Muscle layer of colon (tissue), 2 donors: ENCODE results near the gene RBMS2.

Source experiments
- H3K27ac ChIP-seq: one replicate; pipeline ENCODE4 v1.7.0; 2013; ENCODE audit warnings: low read depth, mild to moderate bottlenecking, low read length, moderate library complexity
- H3K27me3 ChIP-seq, 2 donors: one replicate each; pipeline ENCODE4 v1.7.0; 2013; ENCODE audit warnings: low read length in 2 of 2, mild to moderate bottlenecking in 2 of 2; ENCODE audit not compliant: insufficient read depth in 2 of 2, control insufficient read depth in 1 of 2
- H3K36me3 ChIP-seq: one replicate; pipeline ENCODE4 v1.7.0; 2013; ENCODE audit warnings: mild to moderate bottlenecking, low read length; ENCODE audit not compliant: insufficient read depth
- H3K4me1 ChIP-seq: one replicate; pipeline ENCODE4 v1.7.0; 2013; ENCODE audit warnings: mild to moderate bottlenecking, low read length; ENCODE audit not compliant: insufficient read depth
- H3K4me3 ChIP-seq, 2 donors: one replicate each; pipeline ENCODE4 v1.7.0; 2013; ENCODE audit warnings: low read length in 2 of 2, low read depth in 1 of 2, mild to moderate bottlenecking in 1 of 2, moderate library complexity in 1 of 2
- H3K9ac ChIP-seq: one replicate; pipeline ENCODE4 v1.7.0; 2013; ENCODE audit warnings: low read length
- H3K9me3 ChIP-seq: one replicate; pipeline ENCODE4 v1.7.0; 2013; ENCODE audit warnings: mild to moderate bottlenecking, low read length
- donor health status: abdominal sarcoma.
- donor health status: Adenocarcinoma of cecum.

Gene RBMS2

DNA sequence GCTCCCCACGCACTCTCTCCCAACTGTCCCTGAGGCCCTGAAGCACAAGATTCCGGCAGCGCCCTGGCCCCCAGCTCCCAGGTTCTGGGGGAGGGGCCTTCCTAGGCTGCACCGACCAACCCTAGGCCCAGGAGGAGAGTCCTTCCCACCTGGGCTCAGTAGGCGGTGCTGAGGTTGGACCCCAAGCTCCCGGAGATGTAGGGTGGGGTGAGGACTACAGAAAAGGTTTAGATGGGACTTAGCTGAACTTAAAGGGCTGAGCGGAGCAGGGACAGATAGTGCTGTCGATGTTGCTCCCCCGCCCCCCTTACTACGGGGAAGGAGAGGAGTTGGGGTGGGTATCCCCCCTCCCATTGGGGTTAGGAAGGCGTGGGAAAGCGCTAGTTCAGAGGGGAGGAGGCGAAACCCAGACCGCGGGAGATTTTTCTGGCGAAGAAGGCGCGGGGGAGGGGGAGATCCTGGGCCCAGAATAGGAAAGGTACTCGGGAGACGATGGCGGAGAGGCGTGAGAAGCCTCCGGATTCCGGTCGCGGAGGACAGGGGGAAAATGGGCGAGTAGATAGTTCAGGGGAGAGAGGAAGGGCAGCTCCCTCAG lies 112.7 kb downstream of the RBMS2 start:
- H3K27me3 ChIP-seq: no peaks in the 10 kb centered on the region
- peaks cover 20% of the 10 kb centered on the region for H3K36me3 ChIP-seq
- peaks cover 46% of the 10 kb centered on the region for H3K4me1 ChIP-seq
- peak overlapping the region; percentile 86 for H3K9ac ChIP-seq
- peak overlapping the region; percentile 88 to 96 for H3K4me3 ChIP-seq
- H3K9me3 ChIP-seq: no peaks in the 10 kb centered on the region
- H3K27ac ChIP-seq: peak overlapping the region; percentile 66

DNA sequence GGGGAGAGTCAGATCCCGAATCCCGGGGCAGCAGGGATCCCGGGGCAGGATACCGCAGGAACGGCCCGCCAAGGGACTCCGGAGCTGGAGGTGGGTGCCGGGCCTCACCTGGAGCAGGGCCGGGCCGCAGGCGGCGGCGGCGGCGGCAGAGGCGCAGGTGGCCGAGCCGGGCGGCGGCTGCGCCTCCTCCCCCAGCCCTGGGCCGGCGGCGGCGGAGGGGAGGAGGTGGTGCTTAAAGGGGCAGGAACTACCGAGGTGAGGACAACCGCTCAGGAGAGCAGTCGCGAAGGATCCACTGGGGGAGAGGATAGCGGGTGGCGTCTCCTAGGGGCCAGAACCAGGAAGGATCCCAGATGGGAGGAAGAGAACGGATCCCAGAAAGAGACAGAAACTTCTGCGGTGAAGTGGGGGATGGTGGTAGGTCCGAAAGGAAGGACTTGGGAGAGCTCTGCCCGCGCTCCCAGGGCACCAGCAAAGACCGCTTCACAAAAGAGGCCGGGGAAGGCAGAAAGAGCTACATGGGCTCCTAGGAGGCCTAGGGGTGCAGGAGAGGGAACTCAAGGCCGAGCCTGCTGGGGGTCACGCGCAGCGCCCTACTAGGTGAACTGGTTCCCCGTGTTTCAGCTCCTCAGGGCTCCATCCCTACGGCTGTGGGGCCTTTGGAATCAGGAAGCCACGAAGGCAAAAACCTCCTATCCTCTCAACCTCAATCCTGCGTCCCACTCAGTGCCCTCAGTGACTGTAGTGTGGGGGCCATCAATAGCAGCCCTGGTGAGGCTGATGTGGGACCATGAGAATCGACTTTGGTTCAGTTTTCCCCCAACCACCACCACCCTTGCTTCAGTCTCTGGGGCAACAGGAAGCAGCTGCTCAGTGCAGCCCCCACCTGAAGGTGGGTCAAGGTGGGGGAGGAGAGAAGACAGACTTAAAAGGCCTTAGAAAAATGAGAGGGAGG lies 113.5 kb downstream of the RBMS2 start:
- H3K9me3 ChIP-seq: no peaks in the 10 kb centered on the region
- H3K27ac ChIP-seq: peak overlapping the region; percentile 66
- no peaks in the 10 kb centered on the region for H3K27me3 ChIP-seq
- H3K4me1 ChIP-seq: peaks cover 51% of the 10 kb centered on the region
- peak overlapping the region; percentile 88 to 96 for H3K4me3 ChIP-seq
- peak overlapping the region; percentile 94 for H3K9ac ChIP-seq
- H3K36me3 ChIP-seq: peaks cover 27% of the 10 kb centered on the region

DNA sequence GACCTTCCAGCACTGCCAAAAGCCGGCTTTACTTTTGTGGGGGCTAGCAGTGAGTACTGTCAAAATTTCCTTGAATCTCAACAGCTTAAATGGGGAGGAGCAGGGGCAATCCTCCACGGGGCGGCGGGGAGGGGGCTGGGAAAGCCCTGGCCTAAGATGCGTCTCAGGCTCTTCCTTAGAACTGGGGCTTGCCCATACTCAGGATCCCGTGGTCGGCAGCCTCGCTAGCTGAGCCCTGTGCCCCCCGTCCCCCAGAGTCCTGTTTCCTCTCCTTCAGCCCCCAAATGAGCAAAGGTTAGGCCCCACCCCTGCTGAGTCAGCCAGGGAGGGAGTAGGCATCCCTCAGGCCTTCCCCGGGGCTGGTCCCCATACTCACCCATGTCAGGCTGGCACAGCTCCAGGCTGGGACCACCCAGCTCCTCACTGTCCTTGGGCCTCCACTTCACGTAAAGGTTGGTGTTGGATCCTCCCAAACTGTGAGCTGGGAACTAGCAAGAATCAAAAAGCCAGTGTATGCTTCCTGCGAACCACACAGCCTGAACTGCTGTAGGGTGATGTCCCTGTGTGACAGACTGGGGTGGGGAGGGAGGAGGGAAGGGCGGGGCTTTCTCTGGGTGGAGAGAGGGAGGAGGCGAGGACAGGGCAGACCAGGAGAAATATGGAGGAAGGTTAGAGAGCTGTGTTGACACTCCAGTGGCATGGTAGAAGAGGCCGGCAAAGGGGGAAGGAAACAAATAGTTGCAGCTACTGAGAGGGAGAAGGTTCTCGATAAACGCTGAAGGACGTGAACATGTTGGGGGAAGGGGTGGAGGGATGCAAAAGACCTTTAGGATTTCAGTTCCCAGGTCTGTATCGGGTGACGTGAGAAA lies 114.4 kb downstream of the RBMS2 start:
- H3K4me3 ChIP-seq: peak overlapping the region; percentile 88 to 96
- peak overlapping the region; percentile 94 for H3K9ac ChIP-seq
- no peaks in the 10 kb centered on the region for H3K9me3 ChIP-seq
- no peaks in the 10 kb centered on the region for H3K27me3 ChIP-seq
- peaks cover 28% of the 10 kb centered on the region for H3K36me3 ChIP-seq
- peak overlapping the region; percentile 66 for H3K27ac ChIP-seq
- H3K4me1 ChIP-seq: peaks cover 43% of the 10 kb centered on the region

GRCh38 chr12:56636675-56637540 lies 115.3 kb downstream of the RBMS2 start:
- H3K4me1 ChIP-seq: peaks cover 40% of the 10 kb centered on the region
- H3K27me3 ChIP-seq: no peaks in the 10 kb centered on the region
- H3K36me3 ChIP-seq: peaks cover 30% of the 10 kb centered on the region
- peak overlapping the region; percentile 88 to 96 for H3K4me3 ChIP-seq
- no peaks in the 10 kb centered on the region for H3K9me3 ChIP-seq
- peak overlapping the region; percentile 66 for H3K27ac ChIP-seq
- H3K9ac ChIP-seq: peak overlapping the region; percentile 94

- Histone ChIP-seq H3K9ac (peak overlapping the region; percentile 35), H3K9me3 (no peaks in the 10 kb centered on the region), H3K4me1 (peaks cover 36% of the 10 kb centered on the region), H3K36me3 (peaks cover 37% of the 10 kb centered on the region), H3K4me3 (no peak overlapping the region), H3K27me3 (no peaks in the 10 kb centered on the region), H3K27ac (peak overlapping the region; percentile 66)
Measured at GRCh38 chr12:56637621-56638020, 116.0 kb downstream of the RBMS2 start.

DNA sequence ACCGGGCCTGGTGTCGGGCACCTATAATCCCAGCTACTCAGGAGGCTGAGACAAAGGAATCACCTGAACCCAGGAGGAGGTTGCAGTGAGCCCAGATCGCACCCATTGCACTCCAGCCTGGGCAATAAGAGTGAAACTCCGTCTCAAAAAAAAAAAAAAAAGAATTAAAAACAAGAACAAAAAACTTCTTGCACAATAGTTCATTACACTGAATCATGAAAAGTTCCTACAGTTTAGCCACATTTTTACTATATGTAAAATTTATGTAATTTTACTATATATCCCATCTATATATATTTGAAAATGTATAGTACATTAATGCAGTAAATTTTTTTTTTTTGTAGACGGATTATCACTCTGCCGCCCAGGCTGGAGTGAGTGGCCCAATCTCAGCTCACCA lies 119.6 kb downstream of the RBMS2 start:
- H3K36me3 ChIP-seq: peaks cover 59% of the 10 kb centered on the region
- H3K4me1 ChIP-seq: peaks cover 40% of the 10 kb centered on the region
- H3K27ac ChIP-seq: no peak overlapping the region

DNA sequence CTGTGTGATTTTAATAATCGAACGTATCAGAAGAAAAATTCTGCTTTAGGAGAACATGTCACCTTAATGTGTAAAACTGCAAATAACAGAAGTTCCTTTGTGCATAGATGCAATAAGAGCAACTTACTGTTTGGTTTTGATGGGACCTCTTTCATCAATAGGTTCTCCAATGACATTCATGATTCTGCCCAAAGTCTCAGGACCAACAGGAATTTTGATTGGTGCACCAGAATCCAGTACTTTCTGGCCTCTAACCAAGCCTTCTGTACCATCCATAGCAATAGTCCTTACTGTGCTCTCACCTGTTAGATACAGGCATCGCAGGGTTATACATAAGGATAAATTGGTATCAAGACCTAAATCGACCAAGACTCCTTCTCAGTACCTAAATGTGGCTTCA lies 123.0 kb downstream of the RBMS2 start:
- H3K27ac ChIP-seq: peak overlapping the region; percentile 99
- no peaks in the 10 kb centered on the region for H3K9me3 ChIP-seq
- peak overlapping the region; percentile 87 to 100 for H3K4me3 ChIP-seq
- H3K36me3 ChIP-seq: peaks cover 37% of the 10 kb centered on the region
- H3K9ac ChIP-seq: peak overlapping the region; percentile 98
- H3K27me3 ChIP-seq: no peaks in the 10 kb centered on the region
- peaks cover 36% of the 10 kb centered on the region for H3K4me1 ChIP-seq

More for the DNA sequence above, 119.6 kb downstream of the RBMS2 start:
- Histone ChIP-seq H3K4me3 (no peak overlapping the region), H3K9me3 (no peaks in the 10 kb centered on the region), H3K9ac (no peak overlapping the region), H3K27me3 (no peaks in the 10 kb centered on the region)

DNA sequence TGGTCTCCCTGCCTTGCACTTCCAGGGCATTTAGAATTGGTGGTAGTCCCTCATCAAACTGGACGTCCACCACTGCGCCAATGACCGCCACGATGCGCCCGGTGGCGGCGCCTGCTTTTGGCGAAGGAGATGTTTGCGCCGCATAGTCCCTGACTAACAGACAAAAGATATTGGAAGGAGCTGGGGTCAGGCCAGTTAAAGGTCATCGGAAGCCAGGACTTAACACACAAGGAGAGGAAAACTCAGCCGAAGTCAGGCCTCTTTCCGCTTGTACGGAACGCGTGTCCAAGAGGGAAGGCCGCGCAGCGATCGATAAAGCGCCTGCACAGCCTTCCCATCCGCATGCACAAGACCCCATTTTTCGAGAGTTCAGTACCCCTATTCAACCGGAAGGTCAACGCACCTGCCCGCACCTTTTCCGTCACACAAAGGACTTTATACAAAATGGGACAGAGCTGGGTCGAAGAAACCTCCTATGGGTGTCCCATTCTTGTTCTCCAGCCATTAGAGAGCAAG lies 123.6 kb downstream of the RBMS2 start:
- peaks cover 32% of the 10 kb centered on the region for H3K36me3 ChIP-seq
- no peaks in the 10 kb centered on the region for H3K27me3 ChIP-seq
- peak overlapping the region; percentile 99 for H3K27ac ChIP-seq
- peak overlapping the region; percentile 87 to 100 for H3K4me3 ChIP-seq
- H3K9ac ChIP-seq: peak overlapping the region; percentile 98
- peaks cover 32% of the 10 kb centered on the region for H3K4me1 ChIP-seq
- no peaks in the 10 kb centered on the region for H3K9me3 ChIP-seq
